IMR-90 (cell line): ENCODE results near the gene MEF2D.

Source experiments
- CEBPB ChIP-seq: IDR thresholded peaks from 2 replicates; pipeline ENCODE4 v1.6.1; 2012; ENCODE audit warnings: low read depth, low read length, improper control_type of control experiment
- CHD1 ChIP-seq: IDR thresholded peaks from 2 replicates; pipeline ENCODE4 v1.6.1; 2012; ENCODE audit warnings: low read depth, low read length, improper control_type of control experiment
- MAFK ChIP-seq: IDR thresholded peaks from 2 replicates; pipeline ENCODE4 v1.6.1; 2012; ENCODE audit warnings: low read depth, low read length, improper control_type of control experiment
- MAZ ChIP-seq: IDR thresholded peaks from 2 replicates; pipeline ENCODE4 v1.6.1; 2012; ENCODE audit warnings: low read depth, mild to moderate bottlenecking, low read length, improper control_type of control experiment, moderate library complexity, borderline replicate concordance
- MXI1 ChIP-seq: IDR thresholded peaks from 2 replicates; pipeline ENCODE4 v1.6.1; 2012; ENCODE audit warnings: low read depth, mild to moderate bottlenecking, low read length, moderate library complexity, borderline replicate concordance
- POLR2A ChIP-seq: IDR thresholded peaks from 2 replicates; pipeline ENCODE4 v1.6.1; 2012; ENCODE audit warnings: mild to moderate bottlenecking, low read depth, low read length
- RAD21 ChIP-seq: IDR thresholded peaks from 2 replicates; pipeline ENCODE4 v1.6.1; 2012; ENCODE audit warnings: low read length, improper control_type of control experiment
- RCOR1 ChIP-seq: IDR thresholded peaks from 2 replicates; pipeline ENCODE4 v1.6.1; 2012; ENCODE audit warnings: mild to moderate bottlenecking, low read length, improper control_type of control experiment; ENCODE audit not compliant: insufficient replicate concordance
- RFX5 ChIP-seq: IDR thresholded peaks from 2 replicates; pipeline ENCODE4 v1.8.0; 2012; ENCODE audit warnings: low read depth, mild to moderate bottlenecking, low read length, moderate library complexity
- SMC3 ChIP-seq: fragments of 150-350 bp; IDR thresholded peaks from 2 replicates; pipeline ENCODE4 v1.6.1; 2016; ENCODE audit warnings: low read depth, mild to moderate bottlenecking, antibody characterized with exemption, low read length, moderate library complexity
- TF ChIP-seq, protein P1 (sequence below): conservative IDR thresholded peaks from 2 replicates; pipeline ENCODE4 v1.5.1; 2012; ENCODE audit warnings: mild to moderate bottlenecking, low read depth, low read length, improper control_type of control experiment
- TF ChIP-seq, protein P2 (sequence below): fragments of 150-350 bp; IDR thresholded peaks from 2 replicates; pipeline ENCODE4 v1.6.1; 2016; ENCODE audit warnings: low read depth, mild to moderate bottlenecking, low read length, moderate library complexity, borderline replicate concordance

GRCh38 chr1:156517748-156518147, 17.2 kb upstream of the MEF2D start:
- TF ChIP-seq, protein P1, sequence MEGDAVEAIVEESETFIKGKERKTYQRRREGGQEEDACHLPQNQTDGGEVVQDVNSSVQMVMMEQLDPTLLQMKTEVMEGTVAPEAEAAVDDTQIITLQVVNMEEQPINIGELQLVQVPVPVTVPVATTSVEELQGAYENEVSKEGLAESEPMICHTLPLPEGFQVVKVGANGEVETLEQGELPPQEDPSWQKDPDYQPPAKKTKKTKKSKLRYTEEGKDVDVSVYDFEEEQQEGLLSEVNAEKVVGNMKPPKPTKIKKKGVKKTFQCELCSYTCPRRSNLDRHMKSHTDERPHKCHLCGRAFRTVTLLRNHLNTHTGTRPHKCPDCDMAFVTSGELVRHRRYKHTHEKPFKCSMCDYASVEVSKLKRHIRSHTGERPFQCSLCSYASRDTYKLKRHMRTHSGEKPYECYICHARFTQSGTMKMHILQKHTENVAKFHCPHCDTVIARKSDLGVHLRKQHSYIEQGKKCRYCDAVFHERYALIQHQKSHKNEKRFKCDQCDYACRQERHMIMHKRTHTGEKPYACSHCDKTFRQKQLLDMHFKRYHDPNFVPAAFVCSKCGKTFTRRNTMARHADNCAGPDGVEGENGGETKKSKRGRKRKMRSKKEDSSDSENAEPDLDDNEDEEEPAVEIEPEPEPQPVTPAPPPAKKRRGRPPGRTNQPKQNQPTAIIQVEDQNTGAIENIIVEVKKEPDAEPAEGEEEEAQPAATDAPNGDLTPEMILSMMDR: no peak
- TF ChIP-seq CEBPB (no peak), POLR2A (no peak), RAD21 (no peak), MAZ (no peak), RFX5 (no peak), MAFK (no peak), MXI1 (no peak), RCOR1 (no peak), SMC3 (no peak), CHD1 (no peak)
- TF ChIP-seq, protein P2, sequence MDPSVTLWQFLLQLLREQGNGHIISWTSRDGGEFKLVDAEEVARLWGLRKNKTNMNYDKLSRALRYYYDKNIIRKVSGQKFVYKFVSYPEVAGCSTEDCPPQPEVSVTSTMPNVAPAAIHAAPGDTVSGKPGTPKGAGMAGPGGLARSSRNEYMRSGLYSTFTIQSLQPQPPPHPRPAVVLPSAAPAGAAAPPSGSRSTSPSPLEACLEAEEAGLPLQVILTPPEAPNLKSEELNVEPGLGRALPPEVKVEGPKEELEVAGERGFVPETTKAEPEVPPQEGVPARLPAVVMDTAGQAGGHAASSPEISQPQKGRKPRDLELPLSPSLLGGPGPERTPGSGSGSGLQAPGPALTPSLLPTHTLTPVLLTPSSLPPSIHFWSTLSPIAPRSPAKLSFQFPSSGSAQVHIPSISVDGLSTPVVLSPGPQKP: no peak
